Upper lobe of left lung (tissue), 6 donors: ENCODE measurements around the gene ATG16L1. TPM values are rescaled to one million over a fixed set of nuclear protein-coding genes. Genes with fewer than 3 reads are reported as not detected.

ENCODE experiments used
- ATAC-seq, 2 donors: fragments of 200-7000 bp; cut with Tn5 transposase; one replicate each; pipeline ENCODE4 v1.9.1; 2022; ENCODE audit warnings: mild to moderate bottlenecking in 2 of 2, moderate library complexity in 2 of 2; ENCODE audit not compliant: low FRiP score in 2 of 2
- DNase-seq, 2 donors: peaks; one replicate each; pipeline ENCODE4 v3.0.0-alpha.2; 2019 to 2020
- H3K27ac ChIP-seq, 4 donors: fragments of 200-600 bp; sonication (generic); one replicate each; pipeline ENCODE4 v1.5.1; 2016 to 2019
- H3K27me3 ChIP-seq, 4 donors: fragments of 200-600 bp; sonication (generic); one replicate each; pipeline ENCODE4 v1.5.1; 2017 to 2019
- H3K36me3 ChIP-seq, 4 donors: fragments of 200-600 bp; sonication (generic); one replicate each; pipeline ENCODE4 v1.5.1; 2016 to 2019
- H3K4me1 ChIP-seq, 4 donors: fragments of 200-600 bp; sonication (generic); one replicate each; pipeline ENCODE4 v1.5.1; 2018 to 2019
- H3K4me3 ChIP-seq, 4 donors: fragments of 200-600 bp; sonication (generic); one replicate each; pipeline ENCODE4 v1.5.1; 2017 to 2019; ENCODE audit warnings: mild to moderate bottlenecking in 2 of 4, moderate library complexity in 1 of 4
- H3K9me3 ChIP-seq, 4 donors: fragments of 200-600 bp; sonication (generic); one replicate each; pipeline ENCODE4 v1.5.1; 2018 to 2019
- EP300 ChIP-seq, 4 donors: sonication (generic); formaldehyde crosslinking; IDR thresholded peaks; one replicate each; pipeline ENCODE4 v1.5.1; 2017; ENCODE audit warnings: antibody characterized with exemption in 4 of 4, control low read depth in 2 of 4
- POLR2A ChIP-seq, 4 donors: fragments of 450-650 bp; IDR thresholded peaks; one replicate each; pipeline ENCODE4 v1.5.1; 2016 to 2017; ENCODE audit warnings: antibody characterized with exemption in 4 of 4, mild to moderate bottlenecking in 2 of 4
- POLR2AphosphoS5 ChIP-seq, 2 donors: sonication (generic); formaldehyde crosslinking; IDR thresholded peaks; one replicate each; pipeline ENCODE4 v1.5.1; 2017; ENCODE audit warnings: antibody characterized with exemption in 2 of 2
- WGBS, 2 donors: methylation state at CpG; one replicate each; pipeline ENCODE4 v1.1.5; 2017 to 2018; 5-methylcytosine and 5-hydroxymethylcytosine counted together
- total RNA-seq, 6 donors: library from RNA; depleted of rRNA in 4 of 6; stranded (reverse); fragments of >200 nt in 4 of 6; gene quantifications; one replicate each; pipeline versions ENCODE4 v1.1.0 to v1.2.1, GENCODE V29; 2016 to 2021
- TF ChIP-seq, protein P1 (sequence below), 6 experiments: fragments of 450-650 bp in 4 of 6; fragments of 200-600 bp in 2 of 6; sonication (generic) in 2 of 6; IDR thresholded peaks; one replicate each; pipeline ENCODE4 v1.5.1; 2016 to 2019; ENCODE audit warnings: antibody characterized with exemption in 6 of 6
- donor health status: DM: no; HTN: no; CAD: no; lungs with moderate emphysema.
- donor health status: DM: no; HTN: yes; CAD: no; lungs with severe emphysema.

The ATG16L1 gene
- total RNA-seq, 6 donors from 2014 or later, result 22.8 to 33.3 (median 26.4) TPM

- H3K9me3 ChIP-seq, result no peaks in the 10 kb centered on the region
- TF ChIP-seq POLR2A (IDR thresholded peaks at IDR 0.05), result no peak
- TF ChIP-seq, protein P1, sequence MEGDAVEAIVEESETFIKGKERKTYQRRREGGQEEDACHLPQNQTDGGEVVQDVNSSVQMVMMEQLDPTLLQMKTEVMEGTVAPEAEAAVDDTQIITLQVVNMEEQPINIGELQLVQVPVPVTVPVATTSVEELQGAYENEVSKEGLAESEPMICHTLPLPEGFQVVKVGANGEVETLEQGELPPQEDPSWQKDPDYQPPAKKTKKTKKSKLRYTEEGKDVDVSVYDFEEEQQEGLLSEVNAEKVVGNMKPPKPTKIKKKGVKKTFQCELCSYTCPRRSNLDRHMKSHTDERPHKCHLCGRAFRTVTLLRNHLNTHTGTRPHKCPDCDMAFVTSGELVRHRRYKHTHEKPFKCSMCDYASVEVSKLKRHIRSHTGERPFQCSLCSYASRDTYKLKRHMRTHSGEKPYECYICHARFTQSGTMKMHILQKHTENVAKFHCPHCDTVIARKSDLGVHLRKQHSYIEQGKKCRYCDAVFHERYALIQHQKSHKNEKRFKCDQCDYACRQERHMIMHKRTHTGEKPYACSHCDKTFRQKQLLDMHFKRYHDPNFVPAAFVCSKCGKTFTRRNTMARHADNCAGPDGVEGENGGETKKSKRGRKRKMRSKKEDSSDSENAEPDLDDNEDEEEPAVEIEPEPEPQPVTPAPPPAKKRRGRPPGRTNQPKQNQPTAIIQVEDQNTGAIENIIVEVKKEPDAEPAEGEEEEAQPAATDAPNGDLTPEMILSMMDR (IDR thresholded peaks at IDR 0.05), result no peak
- no peak for TF ChIP-seq EP300 (IDR thresholded peaks at IDR 0.05)
- TF ChIP-seq POLR2AphosphoS5 (IDR thresholded peaks at IDR 0.05), result no peak
- H3K4me1 ChIP-seq, result peaks cover 0 to 16% (median 4%) of the 10 kb centered on the region in 4 donors
- 62 to 71% methylated on average over 10 of the region's 10 CpGs for WGBS, 2 donors
- H3K36me3 ChIP-seq, result peaks cover 33 to 87% (median 76%) of the 10 kb centered on the region in 4 donors
- H3K27ac ChIP-seq, result peak overlapping the region in 3 of 4 donors; percentile 9 to 53 (median 36)
- peak in 1 of 2 donors; percentile 39 for ATAC-seq
- H3K27me3 ChIP-seq, result no peaks in the 10 kb centered on the region
- no peak overlapping the region for H3K4me3 ChIP-seq
- DNase-seq, result peak in 1 of 2 donors; percentile 40
Measured at GRCh38 chr2:233290051-233290845, 38.8 kb downstream of the ATG16L1 start.

GRCh38 chr2:233295891-233296290, 44.4 kb downstream of the ATG16L1 start:
- WGBS, 2 donors, result 88 to 95% methylated on average over 5 of the region's 5 CpGs
- H3K36me3 ChIP-seq, result peaks cover 24 to 55% (median 52%) of the 10 kb centered on the region in 4 donors
- H3K27ac ChIP-seq, result no peak overlapping the region
- H3K4me3 ChIP-seq, result no peak overlapping the region
- H3K4me1 ChIP-seq, result no peaks in the 10 kb centered on the region
- H3K9me3 ChIP-seq, result no peaks in the 10 kb centered on the region
- DNase-seq, result no peak
- ATAC-seq, result no peak
- TF ChIP-seq, protein P1 (IDR thresholded peaks at IDR 0.05), result no peak
- no peak for TF ChIP-seq EP300 (IDR thresholded peaks at IDR 0.05)
- no peak for TF ChIP-seq POLR2AphosphoS5 (IDR thresholded peaks at IDR 0.05)
- TF ChIP-seq POLR2A (IDR thresholded peaks at IDR 0.05), result no peak
- no peaks in the 10 kb centered on the region for H3K27me3 ChIP-seq

- DNase-seq (no peak), ATAC-seq (no peak)
- Histone ChIP-seq H3K27me3 (no peaks in the 10 kb centered on the region), H3K36me3 (peaks cover 15 to 43% (median 40%) of the 10 kb centered on the region in 4 donors), H3K9me3 (no peaks in the 10 kb centered on the region), H3K4me3 (no peak overlapping the region), H3K4me1 (no peaks in the 10 kb centered on the region), H3K27ac (no peak overlapping the region)
- WGBS, 2 donors, result 73 to 81% methylated on average over 7 of the region's 7 CpGs
- TF ChIP-seq POLR2A (IDR thresholded peaks at IDR 0.05) (no peak), EP300 (IDR thresholded peaks at IDR 0.05) (no peak), POLR2AphosphoS5 (IDR thresholded peaks at IDR 0.05) (no peak)
- TF ChIP-seq, protein P1 (IDR thresholded peaks at IDR 0.05), result no peak
Measured at GRCh38 chr2:233297076-233297475, 45.6 kb downstream of the ATG16L1 start.

DNA sequence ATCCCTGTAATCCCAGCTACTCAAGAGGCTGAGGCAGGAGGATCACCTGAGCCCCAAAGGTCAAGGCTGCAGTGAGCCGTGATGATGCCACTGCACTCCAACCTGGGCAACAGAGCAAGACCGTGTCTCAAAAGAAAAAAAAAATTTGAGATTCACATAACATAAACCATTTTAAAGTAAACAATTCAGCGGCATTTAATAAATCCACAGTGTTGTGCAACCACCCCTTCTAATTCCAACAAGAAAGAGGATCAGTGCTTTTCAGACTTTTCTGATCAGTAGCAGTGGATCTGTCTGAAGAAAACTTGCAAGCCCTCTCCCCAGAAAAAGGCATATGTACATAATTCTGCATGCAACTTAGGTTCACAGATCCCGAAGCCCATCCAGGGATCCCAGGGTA, 48.9 kb downstream of the ATG16L1 start:
- Histone ChIP-seq H3K36me3 (peaks cover 0 to 10% (median 8%) of the 10 kb centered on the region in 4 donors), H3K27ac (no peak overlapping the region), H3K4me3 (no peak overlapping the region), H3K4me1 (no peaks in the 10 kb centered on the region), H3K9me3 (no peaks in the 10 kb centered on the region), H3K27me3 (no peaks in the 10 kb centered on the region)
- ATAC-seq, result no peak
- no peak for DNase-seq
- TF ChIP-seq EP300 (IDR thresholded peaks at IDR 0.05) (no peak), POLR2AphosphoS5 (IDR thresholded peaks at IDR 0.05) (no peak), POLR2A (IDR thresholded peaks at IDR 0.05) (no peak)
- TF ChIP-seq, protein P1 (IDR thresholded peaks at IDR 0.05), result no peak
- 72 to 77% methylated on average over 4 of the region's 4 CpGs for WGBS, 2 donors
